SK-N-SH (cell line): ENCODE data around the gene COL25A1.

Experiments used
- NRF1 ChIP-seq: IDR thresholded peaks from 2 replicates; pipeline ENCODE4 v1.6.1; 2012; ENCODE audit warnings: low read depth, mild to moderate bottlenecking, low read length
- TAF1 ChIP-seq: IDR thresholded peaks from 2 replicates; pipeline ENCODE4 v1.6.1; 2012; ENCODE audit warnings: low read depth, mild to moderate bottlenecking, low read length, moderate library complexity, borderline replicate concordance

GRCh38 chr4:109166126-109166525, 136.3 kb downstream of the COL25A1 start:
- TF ChIP-seq TAF1 (no peak), NRF1 (no peak)
